Progenitor cell of endocrine pancreas (in vitro differentiated cells): ENCODE results near the gene TACC2. TPM values are rescaled to one million over a fixed set of nuclear protein-coding genes. Genes with fewer than 3 reads are reported as not detected.

Experiments used
- DNase-seq: peaks from one replicate; pipeline ENCODE4 v3.0.0; 2021; ENCODE audit warnings: low spot score; ENCODE audit not compliant: unreplicated experiment
- H3K27ac Mint-ChIP-seq: 2 replicates; pipeline ENCODE4 v1.8.0; 2021; ENCODE audit warnings: mild to moderate bottlenecking, moderate library complexity, mixed read lengths
- H3K27me3 Mint-ChIP-seq: 2 replicates; pipeline ENCODE4 v1.8.0; 2021; ENCODE audit warnings: mixed read lengths
- H3K36me3 Mint-ChIP-seq: 2 replicates; pipeline ENCODE4 v1.8.0; 2022; ENCODE audit warnings: mixed read lengths; ENCODE audit not compliant: insufficient read depth
- H3K4me1 Mint-ChIP-seq: 2 replicates; pipeline ENCODE4 v1.8.0; 2021; ENCODE audit warnings: low read depth, mixed read lengths
- H3K4me3 Mint-ChIP-seq: 2 replicates; pipeline ENCODE4 v1.8.0; 2021; ENCODE audit warnings: low read depth, mild to moderate bottlenecking, moderate library complexity, mixed read lengths
- H3K9me3 Mint-ChIP-seq: 2 replicates; pipeline ENCODE4 v1.8.0; 2021; ENCODE audit warnings: low read depth, mixed read lengths
- CTCF ChIP-seq: fragments of 200-600 bp; sonication (generic); IDR thresholded peaks from one replicate; pipeline ENCODE4 v1.5.0; 2021; ENCODE audit warnings: antibody characterized with exemption, mild to moderate bottlenecking; ENCODE audit not compliant: unreplicated experiment
- total RNA-seq: library from RNA; stranded (reverse); gene quantifications from 2 replicates; pipeline ENCODE4 v1.2.1, GENCODE V29; 2021

Gene TACC2
- total RNA-seq, 1 donor from 2014 or later: 60.4 TPM

DNA sequence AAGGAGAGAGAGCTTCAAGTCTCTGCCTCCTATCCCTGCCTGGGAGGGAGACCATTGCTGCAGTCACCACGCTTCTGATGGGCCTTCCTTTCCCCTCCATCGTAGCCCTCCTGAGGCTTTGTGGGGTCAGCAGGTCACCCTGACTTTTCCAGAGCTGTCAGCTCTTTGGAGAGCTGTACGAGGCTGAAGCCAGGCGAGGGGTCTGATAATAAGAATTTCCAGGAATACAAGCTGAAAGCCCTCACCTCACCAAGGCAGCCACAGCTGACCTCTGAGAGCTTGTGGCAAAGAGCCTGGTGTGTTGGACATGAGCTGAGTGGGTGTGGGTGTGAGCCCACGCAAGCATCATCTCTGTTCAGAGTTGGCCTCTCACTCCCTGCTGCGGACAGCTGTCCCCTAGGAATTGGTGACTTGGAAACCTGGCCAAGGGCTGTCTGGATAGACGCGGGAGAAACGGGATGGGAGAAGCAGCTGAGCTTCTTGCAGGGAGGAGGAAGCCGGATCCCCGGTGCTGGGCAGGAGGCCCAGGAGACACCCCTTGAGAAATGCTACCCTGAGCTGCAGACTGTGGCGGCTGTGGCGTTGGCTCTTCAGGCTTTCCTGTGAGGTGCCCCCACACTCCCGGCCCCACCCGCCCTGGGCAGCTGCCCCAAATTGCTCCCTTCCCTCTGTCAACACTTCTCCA is 160.1 kb downstream of the TACC2 start:
- no peak for TF ChIP-seq CTCF
- H3K4me3 Mint-ChIP-seq: no peak overlapping the region
- DNase-seq: no peak
- H3K36me3 Mint-ChIP-seq: peaks cover 27% of the 10 kb centered on the region
- no peaks in the 10 kb centered on the region for H3K27me3 Mint-ChIP-seq
- no peak overlapping the region for H3K27ac Mint-ChIP-seq
- peaks cover 8% of the 10 kb centered on the region for H3K9me3 Mint-ChIP-seq
- H3K4me1 Mint-ChIP-seq: peaks cover 1% of the 10 kb centered on the region

DNA sequence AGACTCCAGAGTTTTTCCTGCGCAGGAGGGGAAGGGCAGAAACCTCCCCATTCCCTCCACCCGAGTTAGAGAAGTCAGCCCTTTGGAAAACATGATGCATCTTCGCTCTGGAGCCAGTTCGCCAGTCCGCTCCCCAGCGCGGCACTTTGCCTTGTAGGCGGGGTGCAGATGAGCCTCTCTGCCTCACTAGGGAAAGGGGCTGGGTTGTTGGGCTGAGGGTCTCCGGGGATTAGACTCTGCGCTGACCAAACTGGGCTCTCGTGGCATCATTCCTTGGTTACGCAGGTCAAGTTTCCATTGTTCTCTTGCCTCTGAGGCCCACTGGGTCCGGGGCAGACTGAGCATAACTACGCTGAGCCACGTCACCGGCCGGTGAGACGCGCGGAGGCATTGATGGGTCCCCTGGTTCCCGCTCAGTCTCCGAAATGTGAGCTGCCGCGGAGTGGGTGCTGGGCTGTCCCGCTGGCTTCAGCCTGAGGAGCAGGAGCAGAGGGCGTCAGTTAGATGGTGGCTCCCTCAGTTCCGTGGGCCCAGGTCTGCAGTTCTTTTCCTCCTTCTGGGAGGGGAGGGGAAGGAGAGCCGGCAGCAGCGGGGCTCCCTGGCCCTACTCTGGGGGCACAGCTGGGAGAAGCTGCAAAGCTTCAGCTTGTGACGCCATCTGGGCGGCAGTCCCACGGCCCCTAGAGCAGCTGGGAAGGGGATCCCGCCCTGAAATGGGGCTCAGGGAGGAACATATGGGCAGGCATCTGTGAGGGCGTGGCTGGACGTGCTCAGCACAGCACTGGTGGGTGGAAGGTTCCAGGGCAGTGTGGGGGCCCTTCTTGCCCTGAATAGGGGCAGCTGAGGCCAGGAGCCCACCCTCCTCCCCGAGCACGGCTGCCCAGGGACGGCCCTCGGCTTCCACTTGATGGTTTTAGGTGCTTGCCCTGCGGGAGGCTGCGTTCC is 160.9 kb downstream of the TACC2 start:
- Mint-ChIP-seq H3K4me1 (peaks cover 1% of the 10 kb centered on the region), H3K27me3 (no peaks in the 10 kb centered on the region), H3K27ac (peak overlapping the region; percentile 66), H3K4me3 (no peak overlapping the region), H3K9me3 (peaks cover 7% of the 10 kb centered on the region), H3K36me3 (peaks cover 21% of the 10 kb centered on the region)
- no peak for TF ChIP-seq CTCF
- DNase-seq: no peak

DNA sequence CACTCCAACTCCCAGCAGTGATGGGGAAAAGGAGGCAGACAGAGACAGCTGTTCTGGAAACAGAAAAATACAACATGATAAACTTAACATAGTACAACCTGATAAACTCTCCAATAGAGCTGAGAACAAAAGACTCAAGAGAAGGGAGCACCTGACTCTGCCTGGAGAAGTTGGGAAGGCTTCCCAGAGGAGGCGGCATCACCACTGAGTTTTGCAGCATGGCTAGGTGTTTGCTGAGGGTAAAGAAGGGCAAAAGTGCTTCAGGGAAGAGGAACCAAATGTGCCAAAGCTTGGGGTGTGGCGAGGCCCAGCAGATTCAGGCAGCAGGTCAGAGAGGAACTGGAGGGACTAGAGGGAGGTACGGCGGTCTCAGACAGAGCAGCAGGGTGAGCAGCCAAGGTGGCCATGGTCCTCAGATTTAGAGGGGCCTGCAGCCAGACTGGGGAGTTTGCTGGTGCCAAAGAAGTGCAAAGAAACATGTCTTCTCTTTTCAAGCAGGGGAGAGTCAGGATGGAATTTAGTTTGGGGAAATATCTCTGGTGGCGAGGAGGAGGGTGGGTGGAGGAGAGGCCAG is 162.2 kb downstream of the TACC2 start:
- H3K4me1 Mint-ChIP-seq: peaks cover 4% of the 10 kb centered on the region
- peaks cover 10% of the 10 kb centered on the region for H3K36me3 Mint-ChIP-seq
- TF ChIP-seq CTCF: no peak
- H3K27ac Mint-ChIP-seq: no peak overlapping the region
- no peak overlapping the region for H3K4me3 Mint-ChIP-seq
- no peak for DNase-seq
- no peaks in the 10 kb centered on the region for H3K9me3 Mint-ChIP-seq
- H3K27me3 Mint-ChIP-seq: no peaks in the 10 kb centered on the region

GRCh38 chr10:122152544-122152943 is 163.6 kb downstream of the TACC2 start:
- TF ChIP-seq CTCF: no peak
- Mint-ChIP-seq H3K36me3 (peaks cover 7% of the 10 kb centered on the region), H3K9me3 (no peaks in the 10 kb centered on the region), H3K27ac (no peak overlapping the region), H3K27me3 (no peaks in the 10 kb centered on the region), H3K4me3 (no peak overlapping the region), H3K4me1 (peaks cover 3% of the 10 kb centered on the region)
- DNase-seq: no peak

DNA sequence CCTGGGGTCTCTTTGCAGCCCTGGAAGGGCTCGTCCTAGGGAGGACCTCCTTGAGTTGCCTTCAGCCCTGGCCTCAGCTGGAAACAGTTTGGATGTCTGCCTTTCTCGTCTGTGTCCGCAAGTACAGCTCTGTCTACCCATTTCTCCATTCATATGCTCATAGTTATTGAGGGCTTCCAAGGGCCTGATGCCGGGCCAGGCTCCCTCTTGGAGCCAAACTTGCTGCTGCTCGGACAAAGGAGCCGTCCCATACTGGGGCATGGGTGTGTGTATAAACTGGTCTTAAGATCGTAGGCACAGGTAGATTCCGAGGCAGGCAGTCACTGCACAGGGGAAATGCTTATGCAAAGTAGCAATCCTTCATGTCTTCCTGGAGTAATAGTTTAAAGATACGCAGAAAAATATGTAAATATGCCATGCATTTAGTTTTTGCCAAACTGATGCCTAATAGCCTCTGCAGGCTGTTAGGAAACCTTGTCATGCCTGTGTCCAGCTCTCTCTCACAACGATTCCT is 165.1 kb downstream of the TACC2 start:
- peaks cover 7% of the 10 kb centered on the region for H3K4me1 Mint-ChIP-seq
- H3K9me3 Mint-ChIP-seq: no peaks in the 10 kb centered on the region

More for the DNA sequence above, 165.1 kb downstream of the TACC2 start:
- Mint-ChIP-seq H3K36me3 (peaks cover 5% of the 10 kb centered on the region), H3K27me3 (no peaks in the 10 kb centered on the region), H3K27ac (no peak overlapping the region), H3K4me3 (no peak overlapping the region)
- TF ChIP-seq CTCF: no peak
- DNase-seq: no peak
